HG02623 (cell line): ENCODE data around the gene GNA15.
"Not testable (repeated sequence)": the region's sequence is repeated elsewhere in the genome, so short reads cannot be mapped to it uniquely, and the experiment has no call there.

Experiments used
- ATAC-seq: cut with Tn5 transposase; IDR thresholded peaks from one replicate; pipeline ENCODE4 v1.9.1; 2021; ENCODE audit warnings: moderate library complexity; ENCODE audit not compliant: unreplicated experiment

Gene GNA15

DNA sequence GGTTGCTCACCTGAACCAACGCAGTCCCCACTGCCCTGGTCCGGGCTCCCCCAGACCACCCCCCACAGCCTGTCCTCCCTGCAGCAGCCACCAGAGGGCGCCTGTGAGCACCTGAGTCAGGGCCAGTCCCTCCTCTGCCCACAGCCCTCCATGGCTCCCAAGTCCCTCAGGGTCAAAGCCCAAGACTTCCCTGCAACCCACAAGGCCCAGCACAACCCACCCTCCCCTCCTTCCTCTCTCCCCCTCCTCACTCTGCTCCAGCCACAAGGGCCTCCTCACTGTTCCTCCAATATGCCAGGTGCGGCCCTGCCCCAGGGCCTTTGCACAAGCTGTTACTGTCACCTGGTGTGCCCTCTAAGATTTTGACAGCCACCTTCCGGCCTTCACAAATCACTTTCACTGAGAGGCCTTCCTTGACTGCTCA, 10.9 kb downstream of the GNA15 start:
- no peak for ATAC-seq

DNA sequence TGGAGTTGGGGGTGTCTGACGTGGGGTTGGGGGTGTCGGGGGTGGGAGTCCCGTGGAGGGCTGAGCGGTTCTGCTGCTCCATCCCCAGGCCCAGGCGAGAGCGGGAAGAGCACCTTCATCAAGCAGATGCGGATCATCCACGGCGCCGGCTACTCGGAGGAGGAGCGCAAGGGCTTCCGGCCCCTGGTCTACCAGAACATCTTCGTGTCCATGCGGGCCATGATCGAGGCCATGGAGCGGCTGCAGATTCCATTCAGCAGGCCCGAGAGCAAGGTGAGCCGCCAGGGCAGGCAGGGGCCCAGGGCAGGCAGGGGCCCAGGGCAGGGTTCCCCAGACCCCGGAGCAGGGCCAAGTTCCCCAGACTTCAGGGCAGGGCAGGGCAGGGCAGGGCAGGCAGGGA, 12.7 kb downstream of the GNA15 start:
- ATAC-seq = no peak

DNA sequence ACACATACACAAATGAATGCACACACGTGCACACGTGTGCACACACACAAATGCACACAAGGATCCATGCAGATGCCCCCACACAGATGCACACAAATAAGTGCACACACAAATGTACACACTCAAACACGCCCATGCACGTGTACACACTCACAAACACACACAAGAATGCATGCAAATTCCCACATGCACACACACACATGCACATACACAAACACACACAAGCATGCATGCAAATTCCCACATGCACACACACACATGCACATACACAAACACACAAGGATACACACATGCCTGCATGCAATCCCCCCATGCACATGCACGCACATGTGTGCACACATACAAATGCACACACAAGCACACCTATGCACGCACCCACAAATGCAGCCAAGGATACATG, 13.3 kb downstream of the GNA15 start:
- no peak for ATAC-seq

DNA sequence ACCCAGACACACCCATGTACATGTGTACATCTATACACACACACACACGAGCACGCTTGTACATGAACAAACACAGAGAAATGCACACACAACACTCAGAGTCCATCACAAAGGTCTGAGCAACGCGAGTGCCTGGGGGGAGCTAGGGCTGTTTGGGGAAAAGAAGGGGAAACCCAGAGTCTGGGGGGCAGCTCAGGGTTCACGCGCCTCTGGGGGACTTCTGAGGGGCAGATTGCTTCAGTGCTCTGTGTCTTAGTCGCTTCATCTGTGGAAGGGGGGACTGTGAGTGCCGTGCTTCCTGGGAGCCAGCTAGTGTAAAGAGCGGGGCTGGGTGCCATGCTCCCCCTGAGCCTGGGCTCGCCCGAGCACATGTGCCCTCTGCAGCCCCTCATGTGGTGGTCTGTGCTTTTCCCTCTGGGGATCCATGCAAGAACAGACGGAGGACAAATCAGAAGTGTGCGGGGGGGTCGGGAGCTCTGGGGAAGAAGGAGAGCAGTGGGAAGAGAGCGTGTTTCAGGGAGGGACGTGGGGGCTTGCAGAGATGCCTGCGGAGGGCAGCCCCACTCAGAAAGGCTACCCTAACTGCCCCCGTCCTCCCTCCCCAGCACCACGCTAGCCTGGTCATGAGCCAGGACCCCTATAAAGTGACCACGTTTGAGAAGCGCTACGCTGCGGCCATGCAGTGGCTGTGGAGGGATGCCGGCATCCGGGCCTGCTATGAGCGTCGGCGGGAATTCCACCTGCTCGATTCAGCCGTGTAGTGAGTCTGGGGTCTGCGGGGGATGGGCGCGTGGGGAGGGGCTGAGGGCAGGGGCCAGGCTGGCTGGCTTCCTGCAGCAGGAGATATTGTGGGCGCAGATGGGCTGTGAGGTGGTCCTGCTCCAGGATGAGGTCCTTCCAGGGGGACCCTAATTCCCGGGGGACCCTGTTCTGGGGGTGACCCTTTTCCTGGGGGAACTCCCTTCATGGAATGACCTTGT, 14.0 kb downstream of the GNA15 start:
- no peak for ATAC-seq

DNA sequence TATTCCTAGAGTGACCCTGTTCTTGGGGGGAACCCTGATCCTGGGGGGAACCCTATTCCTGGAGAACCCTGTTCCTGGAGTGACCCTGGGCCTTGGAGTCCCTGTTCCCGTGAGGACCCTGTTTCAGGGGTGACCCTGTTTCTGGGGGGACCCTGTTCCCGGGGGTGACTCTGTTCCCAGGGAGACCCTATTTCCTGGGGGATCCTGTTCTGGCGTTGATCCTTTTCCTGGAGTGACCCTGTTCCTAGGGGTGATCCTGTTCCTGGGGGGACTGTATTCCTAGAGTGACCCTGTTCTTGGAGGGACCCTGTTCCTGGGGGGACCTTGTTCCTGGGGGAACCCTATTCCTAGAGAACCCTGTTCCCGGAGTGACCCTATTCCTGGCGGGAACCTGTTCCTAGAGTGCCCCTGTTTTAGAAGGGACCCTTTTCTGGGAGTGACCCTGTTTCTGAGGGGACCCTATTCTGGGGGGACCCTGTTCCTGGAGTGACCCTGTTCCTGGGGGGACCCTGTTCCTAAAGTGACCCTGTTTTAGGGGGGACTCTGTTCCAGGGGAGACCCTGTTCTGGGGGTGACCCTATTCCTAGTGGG, 15.0 kb downstream of the GNA15 start:
- ATAC-seq = no peak

DNA sequence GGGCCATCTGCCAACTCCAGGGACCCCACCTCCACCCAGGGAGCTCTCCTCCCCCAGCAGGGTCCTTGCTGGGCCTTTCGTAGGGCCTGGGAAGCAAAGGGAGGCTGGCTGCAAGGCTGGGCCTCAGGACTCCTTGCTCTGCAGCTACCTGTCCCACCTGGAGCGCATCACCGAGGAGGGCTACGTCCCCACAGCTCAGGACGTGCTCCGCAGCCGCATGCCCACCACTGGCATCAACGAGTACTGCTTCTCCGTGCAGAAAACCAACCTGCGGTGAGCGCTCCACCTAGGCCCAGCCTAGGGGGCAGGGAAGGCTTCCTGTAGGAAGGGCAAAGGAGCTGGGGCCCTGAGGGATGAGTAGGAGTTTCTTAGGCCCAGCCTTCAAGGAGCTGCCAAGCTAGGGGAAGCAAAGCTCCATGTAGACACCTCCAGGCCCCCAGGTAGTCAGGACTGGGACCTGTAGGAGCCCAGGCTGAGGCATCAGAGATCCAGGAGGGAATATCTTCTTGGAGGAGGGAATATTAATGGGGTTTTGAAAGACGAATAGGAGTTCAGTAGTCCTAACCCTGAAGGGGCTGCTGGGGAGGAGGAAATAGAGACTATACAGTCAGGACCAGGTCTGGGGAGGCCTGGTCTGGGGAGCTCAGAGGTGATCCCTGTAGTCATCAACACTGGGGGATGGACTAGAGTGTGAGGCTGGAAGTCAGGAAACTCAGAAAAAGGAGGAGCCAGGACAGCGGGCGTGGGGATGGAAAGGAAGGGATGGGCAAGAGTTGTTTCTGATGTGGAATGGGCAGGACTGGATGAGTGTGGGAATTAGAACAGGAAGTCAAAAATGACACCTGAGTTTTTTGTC, 16.0 kb downstream of the GNA15 start:
- ATAC-seq = no peak

DNA sequence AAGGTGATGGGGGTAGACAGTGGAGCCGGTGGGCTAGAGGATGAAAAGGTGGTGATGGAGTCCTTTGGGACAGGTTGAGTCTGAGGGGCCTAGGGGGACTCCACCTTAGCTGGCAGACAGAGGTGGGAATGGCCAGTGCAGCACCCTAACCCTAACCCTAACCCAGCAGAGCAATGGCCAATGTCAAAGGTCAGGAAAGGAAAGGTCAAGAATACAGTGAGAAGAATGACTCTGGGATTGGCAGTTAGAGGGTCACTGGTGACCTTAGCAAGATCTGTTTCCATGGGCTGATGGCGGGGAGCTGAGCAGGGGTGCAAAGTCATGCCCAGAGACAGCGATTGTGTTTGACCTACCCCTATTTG, 16.6 kb downstream of the GNA15 start:
- ATAC-seq = no peak

DNA sequence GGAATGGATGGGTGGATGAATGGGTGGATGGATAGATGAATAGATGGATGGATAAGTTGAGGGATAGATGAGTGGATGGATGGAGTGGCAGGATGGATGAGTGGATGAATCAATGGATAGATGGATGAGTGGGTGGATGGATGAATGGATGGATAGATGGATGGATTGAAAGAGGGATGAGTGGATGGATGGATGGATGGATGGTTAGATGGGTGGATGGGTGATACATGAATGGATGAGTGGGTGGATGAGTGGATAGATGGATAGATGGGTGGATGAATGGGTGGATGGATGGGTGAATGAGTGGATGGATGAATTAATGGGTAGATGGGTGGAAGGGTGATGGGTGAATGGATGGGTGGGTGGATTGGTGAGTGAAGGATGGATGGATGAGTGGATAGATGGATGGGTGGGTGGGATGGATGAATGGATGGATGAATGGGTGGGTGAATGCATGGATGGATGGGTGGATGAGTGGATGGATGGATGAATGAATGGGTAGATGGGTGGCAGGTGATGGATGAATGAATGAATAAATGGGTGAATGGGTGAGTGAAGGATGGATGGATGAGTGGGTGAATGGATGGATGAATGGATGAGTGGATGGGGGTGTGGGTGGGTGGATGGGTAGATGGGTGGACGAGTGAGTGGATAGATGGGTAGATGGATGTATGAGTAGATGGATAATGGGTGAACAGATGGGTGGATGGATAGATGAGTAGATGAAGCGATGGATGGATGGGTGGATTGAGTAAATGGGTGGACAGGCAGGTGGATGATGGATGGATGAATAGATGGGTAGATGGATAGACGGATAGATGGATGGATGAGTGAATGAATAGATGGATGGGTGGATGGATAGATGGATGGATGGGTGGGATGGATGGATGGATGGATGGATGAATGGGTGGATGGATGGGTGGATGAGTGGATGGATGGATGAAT, 17.7 kb downstream of the GNA15 start:
- no peak for ATAC-seq

DNA sequence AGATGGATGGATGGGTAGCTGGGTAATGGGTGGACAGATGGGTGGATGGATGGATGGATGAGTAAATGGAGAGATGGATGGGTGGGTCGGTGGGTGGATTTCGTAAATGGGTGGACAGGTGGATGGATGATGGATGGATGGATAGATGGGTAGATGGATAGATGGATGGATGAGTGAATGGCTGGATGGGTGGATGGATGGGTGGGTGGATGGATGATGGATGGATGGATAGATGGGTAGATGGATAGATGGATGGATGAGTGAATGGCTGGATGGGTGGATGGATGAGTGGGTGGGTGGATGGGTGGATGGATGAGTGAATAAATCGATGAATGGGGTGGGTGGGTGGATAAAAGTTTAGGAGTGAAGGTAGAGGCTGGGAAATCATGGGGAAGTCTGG, 18.6 kb downstream of the GNA15 start:
- not testable (repeated sequence) for ATAC-seq

DNA sequence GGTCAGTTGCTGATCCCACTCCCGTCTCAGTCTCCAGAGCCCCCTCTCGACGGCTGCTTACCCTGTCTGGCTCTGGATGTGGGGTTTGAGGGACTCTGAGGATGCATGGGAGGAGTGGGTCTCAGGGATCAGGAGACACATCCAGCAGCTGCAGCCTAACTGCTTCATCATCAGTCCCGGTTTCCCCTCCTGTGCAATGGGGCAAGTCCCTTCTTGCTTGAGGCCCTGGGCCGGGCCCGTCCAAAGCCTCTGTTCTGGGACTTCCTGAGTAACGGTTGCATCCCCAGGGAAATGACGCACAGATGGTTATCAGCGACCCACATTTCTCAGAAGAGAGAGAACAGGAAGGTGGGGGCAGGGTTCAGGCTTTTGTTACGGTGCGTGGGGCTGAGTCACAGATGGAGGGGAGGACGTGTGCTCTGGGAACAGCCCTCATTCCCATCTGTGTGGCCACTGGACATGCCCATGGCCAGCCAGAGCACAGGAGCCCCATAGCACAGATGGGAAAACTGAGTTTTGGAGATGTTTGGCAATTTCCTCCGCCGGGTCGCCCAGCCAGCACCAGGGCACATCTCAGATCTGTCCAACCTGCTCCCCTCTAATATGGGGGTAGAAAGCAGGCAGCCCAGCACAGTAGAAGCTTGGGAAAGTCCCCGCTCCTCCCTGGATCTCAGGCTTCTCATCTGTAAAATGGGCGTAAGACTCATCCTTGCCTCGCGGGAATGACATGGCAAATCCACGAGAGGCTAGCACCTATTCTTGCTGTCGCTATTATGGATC, 19.3 kb downstream of the GNA15 start:
- no peak for ATAC-seq

DNA sequence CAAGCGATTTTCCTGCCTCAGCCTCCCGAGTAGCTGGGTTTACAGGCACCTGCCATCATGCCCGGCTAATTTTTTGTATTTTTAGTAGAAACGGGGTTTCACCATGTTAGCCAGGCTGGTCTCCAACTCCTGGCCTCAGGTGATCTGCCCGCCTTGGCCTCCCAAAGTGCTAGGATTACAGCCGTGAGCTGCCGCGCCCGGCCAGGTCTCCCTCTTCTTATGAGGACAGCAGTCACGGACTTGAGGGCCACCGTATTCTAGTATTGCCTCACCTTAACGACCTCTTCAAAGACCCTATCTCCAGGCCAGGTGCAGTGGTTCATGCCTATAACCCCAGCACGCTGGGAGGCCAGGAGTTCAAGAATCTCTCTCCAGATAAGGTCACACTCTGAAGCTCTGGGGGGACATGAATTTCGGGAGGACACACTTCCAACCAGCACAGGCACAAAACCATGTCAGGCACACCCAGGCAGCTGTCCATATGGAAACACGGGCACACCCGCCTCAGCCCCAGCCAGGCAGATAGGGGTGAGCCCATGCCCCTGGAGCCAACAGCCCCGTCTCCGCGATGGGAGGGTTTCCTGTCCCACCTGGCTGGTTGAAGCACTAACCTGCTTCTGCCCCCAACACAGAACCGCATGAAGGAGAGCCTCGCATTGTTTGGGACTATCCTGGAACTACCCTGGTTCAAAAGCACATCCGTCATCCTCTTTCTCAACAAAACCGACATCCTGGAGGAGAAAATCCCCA, 21.4 kb downstream of the GNA15 start:
- no peak for ATAC-seq

DNA sequence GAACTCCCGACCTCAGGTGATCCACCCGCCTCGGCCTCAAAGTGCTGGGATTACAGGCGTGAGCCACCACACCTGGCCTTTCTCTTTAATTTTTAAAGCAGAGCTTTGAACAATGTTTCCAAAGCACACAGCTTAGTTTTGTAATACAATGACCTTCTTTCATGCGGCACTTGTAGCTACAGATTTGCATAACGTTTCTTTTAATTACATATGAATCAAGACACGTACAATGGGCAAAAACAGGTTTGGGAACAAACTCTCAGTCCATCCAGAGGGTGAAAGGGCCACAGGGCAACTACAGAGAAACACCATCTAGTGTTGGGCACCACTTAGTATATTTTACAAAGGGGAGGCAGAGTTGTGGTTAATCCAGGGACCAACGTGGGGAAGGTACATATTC, 23.7 kb downstream of the GNA15 start:
- ATAC-seq = no peak

DNA sequence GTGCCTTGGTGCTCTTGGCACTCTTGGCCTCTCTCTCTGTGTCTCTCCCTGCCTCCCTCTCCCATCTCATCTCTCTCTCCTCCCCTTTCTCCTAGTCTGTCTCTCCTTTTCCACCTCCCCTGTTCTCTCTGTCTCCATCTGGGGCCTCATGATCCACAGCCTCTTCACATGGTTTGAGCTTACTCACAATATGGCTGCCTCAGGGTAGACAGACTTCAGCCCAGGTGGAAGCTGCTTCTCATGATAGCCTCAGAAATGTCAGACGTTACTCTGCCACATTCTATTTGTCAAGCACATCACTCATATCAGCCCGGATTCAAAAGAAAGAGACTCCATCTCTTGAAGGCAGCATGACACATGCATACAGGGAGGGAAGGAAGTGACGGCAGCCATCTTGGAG, 24.4 kb downstream of the GNA15 start:
- ATAC-seq = no peak

DNA sequence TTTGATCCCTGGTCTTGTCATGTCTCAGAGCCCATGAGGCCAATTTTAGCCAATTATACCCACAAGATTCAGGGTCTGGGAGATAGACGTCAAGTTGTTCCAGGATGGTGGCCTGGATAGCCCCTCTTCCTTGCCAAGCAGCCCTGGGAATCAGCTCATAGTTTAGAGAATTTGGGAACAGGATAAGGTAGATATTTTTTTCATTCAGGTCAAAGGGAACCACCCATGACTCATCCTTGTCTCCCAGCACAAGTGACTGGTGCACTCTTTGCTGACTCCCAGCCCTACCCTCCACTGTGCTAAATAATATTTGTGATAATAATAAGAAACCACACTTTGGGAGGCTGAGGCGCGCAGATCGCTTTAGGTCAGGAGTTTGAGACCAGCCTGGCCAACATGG, 25.6 kb downstream of the GNA15 start:
- no peak for ATAC-seq

DNA sequence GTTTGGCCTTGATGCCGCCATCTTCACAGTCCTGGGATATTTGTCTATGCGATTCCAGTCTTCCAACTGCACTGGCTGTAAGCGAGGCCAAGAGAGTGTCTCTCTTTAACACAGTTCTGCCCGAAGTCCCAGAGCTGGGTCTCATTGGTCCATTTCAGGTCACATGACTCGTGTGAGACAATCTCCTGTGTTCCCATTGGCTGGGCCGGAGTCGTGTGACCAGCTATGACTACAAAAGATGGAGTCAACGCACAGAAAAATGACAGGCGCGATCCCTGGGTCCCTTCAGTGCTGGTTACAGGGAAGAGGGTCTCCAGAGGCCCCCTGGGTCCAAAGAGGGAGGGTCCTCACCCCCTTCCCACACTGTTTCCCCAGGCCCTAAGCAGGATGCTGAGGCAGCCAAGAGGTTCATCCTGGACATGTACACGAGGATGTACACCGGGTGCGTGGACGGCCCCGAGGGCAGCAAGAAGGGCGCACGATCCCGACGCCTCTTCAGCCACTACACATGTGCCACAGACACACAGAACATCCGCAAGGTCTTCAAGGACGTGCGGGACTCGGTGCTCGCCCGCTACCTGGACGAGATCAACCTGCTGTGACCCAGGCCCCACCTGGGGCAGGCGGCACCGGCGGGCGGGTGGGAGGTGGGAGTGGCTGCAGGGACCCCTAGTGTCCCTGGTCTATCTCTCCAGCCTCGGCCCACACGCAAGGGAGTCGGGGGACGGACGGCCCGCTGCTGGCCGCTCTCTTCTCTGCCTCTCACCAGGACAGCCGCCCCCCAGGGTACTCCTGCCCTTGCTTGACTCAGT, 26.8 kb downstream of the GNA15 start:
- ATAC-seq = no peak

DNA sequence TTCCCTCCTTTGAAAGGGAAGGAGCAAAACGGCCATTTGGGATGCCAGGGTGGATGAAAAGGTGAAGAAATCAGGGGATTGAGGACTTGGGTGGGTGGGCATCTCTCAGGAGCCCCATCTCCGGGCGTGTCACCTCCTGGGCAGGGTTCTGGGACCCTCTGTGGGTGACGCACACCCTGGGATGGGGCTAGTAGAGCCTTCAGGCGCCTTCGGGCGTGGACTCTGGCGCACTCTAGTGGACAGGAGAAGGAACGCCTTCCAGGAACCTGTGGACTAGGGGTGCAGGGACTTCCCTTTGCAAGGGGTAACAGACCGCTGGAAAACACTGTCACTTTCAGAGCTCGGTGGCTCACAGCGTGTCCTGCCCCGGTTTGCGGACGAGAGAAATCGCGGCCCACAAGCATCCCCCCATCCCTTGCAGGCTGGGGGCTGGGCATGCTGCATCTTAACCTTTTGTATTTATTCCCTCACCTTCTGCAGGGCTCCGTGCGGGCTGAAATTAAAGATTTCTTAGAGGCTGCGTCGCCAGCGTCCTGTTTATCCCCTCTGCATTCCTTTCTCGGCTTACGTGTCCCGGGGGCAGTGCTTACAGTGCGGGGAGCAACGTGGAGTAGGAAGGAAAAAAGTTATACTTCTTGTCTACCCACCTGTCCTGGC, 27.5 kb downstream of the GNA15 start:
- no peak for ATAC-seq

DNA sequence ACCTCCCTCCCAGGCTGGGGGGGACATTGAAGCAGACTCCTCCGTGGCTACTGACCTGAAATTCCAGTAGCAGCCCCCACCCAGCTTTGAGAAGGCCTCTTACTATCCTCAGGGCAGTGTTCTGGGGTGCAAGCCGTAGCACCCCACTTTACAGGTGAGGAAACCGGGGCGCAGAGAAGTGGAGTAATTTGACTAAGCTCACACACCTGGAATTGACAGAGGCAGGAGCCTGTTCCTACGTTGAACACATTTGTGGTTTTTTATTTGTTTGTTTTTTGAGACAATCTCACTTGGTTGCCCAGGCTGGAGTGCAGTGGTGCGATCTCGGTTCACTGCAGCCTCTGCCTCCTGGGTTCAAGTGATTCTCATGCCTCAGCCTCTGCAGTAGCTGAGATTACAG, 28.1 kb downstream of the GNA15 start:
- no peak for ATAC-seq
